GM23248 (cell line): ENCODE results near the gene SSBP2.

Source experiments
- EZH2 ChIP-seq: fragments of 200-600 bp; sonication (generic); IDR thresholded peaks from 2 replicates; pipeline ENCODE4 v1.6.1; 2018; ENCODE audit warnings: antibody characterized with exemption, mild to moderate bottlenecking; ENCODE audit not compliant: insufficient read depth, poor library complexity, severe bottlenecking
- EZH2phosphoT487 ChIP-seq: fragments of 200-600 bp; sonication (generic); IDR thresholded peaks from 2 replicates; pipeline ENCODE4 v1.6.1; 2018; ENCODE audit warnings: antibody characterized with exemption, moderate library complexity, mild to moderate bottlenecking, low read depth; ENCODE audit not compliant: insufficient read depth

DNA sequence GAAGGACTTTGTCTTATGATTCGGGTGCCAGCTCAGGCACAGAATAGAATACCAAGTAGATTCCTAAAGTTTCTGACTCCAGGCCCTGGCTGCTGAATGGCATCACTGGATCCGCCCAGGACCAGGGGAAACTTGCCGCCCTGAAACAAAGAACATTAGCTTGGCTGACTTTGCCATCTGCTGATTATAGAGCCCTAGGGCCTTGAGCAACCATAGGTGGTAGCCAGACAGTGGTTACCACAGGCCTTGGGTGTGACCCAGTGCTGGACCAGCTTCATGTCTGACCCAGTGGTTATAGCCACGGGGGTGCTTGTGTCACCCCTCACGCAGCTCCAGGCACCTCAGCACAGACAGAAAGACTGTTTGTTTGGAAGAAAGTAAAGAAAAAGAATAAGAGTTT lies 62.7 kb downstream of the SSBP2 start:
- no peak for TF ChIP-seq EZH2
- TF ChIP-seq EZH2phosphoT487: no peak
